Psoas muscle (tissue), 8 donors: ENCODE data around the gene PKHD1. TPM values are rescaled to one million over a fixed set of nuclear protein-coding genes. Genes with fewer than 3 reads are reported as not detected.

Experiments
- ATAC-seq, 4 donors: fragments of 200-7000 bp; cut with Tn5 transposase; one replicate each; pipeline ENCODE4 v1.9.1; 2020; ENCODE audit warnings: moderate library complexity in 3 of 4, mild to moderate bottlenecking in 2 of 4
- DNase-seq, 2 donors: peaks; one replicate each; pipeline ENCODE4 v3.0.0-alpha.2; 2020
- H3K27ac ChIP-seq: fragments of 200-600 bp; one replicate; pipeline ENCODE4 v1.8.0; 2022
- H3K27me3 ChIP-seq, 3 donors: fragments of 200-600 bp in 1 of 3; one replicate each; pipeline versions ENCODE4 v1.6.1 to v1.8.0; 2013 to 2022; ENCODE audit warnings: low read length in 2 of 3, mild to moderate bottlenecking in 2 of 3, moderate library complexity in 1 of 3; ENCODE audit not compliant: insufficient read depth in 3 of 3
- H3K36me3 ChIP-seq, 2 donors: fragments of 200-600 bp in 1 of 2; one replicate each; pipeline versions ENCODE4 v1.6.1 to v1.8.0; 2013 to 2022; ENCODE audit warnings: low read depth in 1 of 2, mild to moderate bottlenecking in 1 of 2, moderate library complexity in 1 of 2; ENCODE audit not compliant: insufficient read depth in 1 of 2
- H3K4me1 ChIP-seq: fragments of 200-600 bp; one replicate; pipeline ENCODE4 v1.8.0; 2022
- H3K4me3 ChIP-seq: fragments of 200-600 bp; one replicate; pipeline ENCODE4 v1.8.0; 2022; ENCODE audit warnings: mild to moderate bottlenecking
- H3K9me3 ChIP-seq: fragments of 200-600 bp; one replicate; pipeline ENCODE4 v1.8.0; 2022
- WGBS, 3 donors: extraction: QIAGEN DNeasy Blood & Tissue Kit; methylation state at CpG; one replicate each; pipeline versions ENCODE4 v1.1.6 to v1.1.7; 2013; 5-methylcytosine and 5-hydroxymethylcytosine counted together
- intact Hi-C, 2 donors: fragments of 100-400 bp; cut with DNase I; formaldehyde crosslinking; loops; one replicate each; pipeline versions ENCODE4 v1.11.0 to v1.14.2; 2022
- polyA plus RNA-seq, 3 donors: library from polyadenylated mRNA; stranded (reverse); fragments of 200-250 nt; gene quantifications; one replicate each; pipeline ENCODE4 v1.2.3, GENCODE V29; 2013
- total RNA-seq, 4 donors: library from RNA; stranded (reverse); fragmentation: NEBNext Ultra II Directional in 2 of 4; extraction: Animal tissue kit (Norgen Biotek cat#: 25700) in 2 of 4; gene quantifications; one replicate each; pipeline versions ENCODE4 v1.2.1 to v1.2.4, GENCODE V29; 2021 to 2023
- TF ChIP-seq, protein P1 (sequence below): fragments of 200-600 bp; IDR thresholded peaks from one replicate; pipeline ENCODE4 v1.8.0; 2022; ENCODE audit warnings: antibody characterized with exemption
- donor health status: healthy with polysubstance abuse.
- donor health status: DM: no; HTN: no; CAD: no; lungs with moderate emphysema.
- donor health status: Bipolar disorder and iron deficiency.
- donor health status: healthy.
- donor health status: DM: yes; HTN: yes; CAD: no.
- donor health status: DM: no; HTN: no; CAD: no.
- donor health status: DM: no; HTN: no; CAD: no.
- donor health status: DM: yes; HTN: yes; CAD: no.

Gene PKHD1
- total and polyA plus RNA-seq, 7 donors = under 0.01 to 0.11 (median 0.02) TPM; not detected in 2

DNA sequence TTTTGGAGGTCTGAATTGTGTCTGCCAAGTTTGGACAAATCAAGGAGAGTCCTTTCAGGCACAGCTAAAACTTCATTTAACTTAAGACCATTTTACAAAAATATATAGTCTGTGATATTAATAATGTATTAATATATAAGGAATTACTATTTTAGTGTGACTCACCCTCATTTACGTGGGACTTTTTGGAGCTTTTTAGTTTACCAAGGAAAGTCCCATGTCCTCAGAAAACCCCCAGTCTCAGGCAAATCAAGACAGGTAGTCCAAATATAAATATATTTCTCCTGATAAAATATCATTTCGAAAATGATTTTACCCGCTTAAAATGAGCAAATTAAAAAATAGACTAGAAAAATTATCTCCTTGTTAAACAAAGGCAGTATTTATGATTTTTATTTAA, 479.0 kb downstream of the PKHD1 start:
- Histone ChIP-seq H3K4me3 (no peak overlapping the region), H3K4me1 (no peaks in the 10 kb centered on the region), H3K9me3 (no peaks in the 10 kb centered on the region), H3K36me3 (no peaks in the 10 kb centered on the region), H3K27ac (no peak overlapping the region), H3K27me3 (peaks cover 0 to 6% (median 0%) of the 10 kb centered on the region in 3 donors)
- intact Hi-C loops = no loop called here
- ATAC-seq (no peak), DNase-seq (no peak)
- TF ChIP-seq, protein P1, sequence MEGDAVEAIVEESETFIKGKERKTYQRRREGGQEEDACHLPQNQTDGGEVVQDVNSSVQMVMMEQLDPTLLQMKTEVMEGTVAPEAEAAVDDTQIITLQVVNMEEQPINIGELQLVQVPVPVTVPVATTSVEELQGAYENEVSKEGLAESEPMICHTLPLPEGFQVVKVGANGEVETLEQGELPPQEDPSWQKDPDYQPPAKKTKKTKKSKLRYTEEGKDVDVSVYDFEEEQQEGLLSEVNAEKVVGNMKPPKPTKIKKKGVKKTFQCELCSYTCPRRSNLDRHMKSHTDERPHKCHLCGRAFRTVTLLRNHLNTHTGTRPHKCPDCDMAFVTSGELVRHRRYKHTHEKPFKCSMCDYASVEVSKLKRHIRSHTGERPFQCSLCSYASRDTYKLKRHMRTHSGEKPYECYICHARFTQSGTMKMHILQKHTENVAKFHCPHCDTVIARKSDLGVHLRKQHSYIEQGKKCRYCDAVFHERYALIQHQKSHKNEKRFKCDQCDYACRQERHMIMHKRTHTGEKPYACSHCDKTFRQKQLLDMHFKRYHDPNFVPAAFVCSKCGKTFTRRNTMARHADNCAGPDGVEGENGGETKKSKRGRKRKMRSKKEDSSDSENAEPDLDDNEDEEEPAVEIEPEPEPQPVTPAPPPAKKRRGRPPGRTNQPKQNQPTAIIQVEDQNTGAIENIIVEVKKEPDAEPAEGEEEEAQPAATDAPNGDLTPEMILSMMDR = no peak
- 88 to 91% (median 89%) methylated on average over 3 of the region's 3 CpGs for WGBS, 3 donors

DNA sequence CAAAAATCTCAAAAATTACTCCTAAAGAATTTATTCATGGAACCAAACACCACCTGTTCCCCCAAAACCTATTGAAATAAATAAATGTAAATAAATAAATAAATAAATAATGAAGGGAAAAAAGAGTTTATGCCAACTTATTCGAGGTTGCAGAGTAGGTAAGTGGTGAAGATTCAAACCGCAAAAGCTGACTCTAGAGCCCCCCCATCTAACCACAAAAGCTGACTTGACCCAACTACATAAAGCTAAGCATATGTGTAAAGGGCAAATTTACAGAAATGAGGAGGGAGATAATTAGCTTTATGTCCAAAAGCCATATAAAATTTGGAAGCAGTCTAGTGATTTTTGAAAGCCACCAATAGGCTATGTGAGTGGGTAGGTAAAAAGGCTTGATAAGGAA, 486.9 kb downstream of the PKHD1 start:
- intact Hi-C loops = no loop called here
- no peaks in the 10 kb centered on the region for H3K36me3 ChIP-seq
- H3K27ac ChIP-seq = no peak overlapping the region
- TF ChIP-seq, protein P1 = no peak
- no peak overlapping the region for H3K4me3 ChIP-seq
- DNase-seq = no peak
- no peak for ATAC-seq
- no peaks in the 10 kb centered on the region for H3K4me1 ChIP-seq
- peaks cover 0 to 2% (median 0%) of the 10 kb centered on the region in 3 donors for H3K27me3 ChIP-seq
- WGBS, 3 donors = 86 to 97% (median 93%) methylated on average over 2 of the region's 2 CpGs
- H3K9me3 ChIP-seq = no peaks in the 10 kb centered on the region

DNA sequence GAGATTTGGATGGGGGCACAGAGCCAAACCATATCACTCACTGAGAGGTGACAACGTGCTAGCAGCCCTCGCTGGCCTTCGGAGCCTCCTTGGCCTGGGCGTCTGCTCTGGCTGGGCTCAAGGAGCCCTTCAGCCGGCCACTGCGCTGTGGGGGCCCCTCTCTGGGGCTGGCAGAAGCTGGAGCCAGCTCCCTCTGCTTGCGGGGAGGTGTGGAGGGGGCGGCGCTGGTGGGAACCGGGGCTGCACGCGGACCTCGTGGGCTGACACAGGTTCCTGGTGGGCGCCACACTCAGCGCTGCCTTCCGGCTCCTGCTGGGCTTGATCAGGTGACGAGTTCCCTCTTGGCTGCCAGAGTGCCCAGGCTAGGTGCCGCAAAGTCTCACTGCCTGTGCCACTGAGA, 489.2 kb downstream of the PKHD1 start:
- Histone ChIP-seq H3K36me3 (no peaks in the 10 kb centered on the region), H3K4me3 (no peak overlapping the region), H3K27me3 (no peaks in the 10 kb centered on the region), H3K27ac (no peak overlapping the region), H3K4me1 (no peaks in the 10 kb centered on the region), H3K9me3 (no peaks in the 10 kb centered on the region)
- intact Hi-C loops = no loop called here
- no peak for DNase-seq
- TF ChIP-seq, protein P1 = no peak
- 85 to 93% (median 90%) methylated on average over 18 of the region's 18 CpGs for WGBS, 3 donors
- no peak for ATAC-seq

DNA sequence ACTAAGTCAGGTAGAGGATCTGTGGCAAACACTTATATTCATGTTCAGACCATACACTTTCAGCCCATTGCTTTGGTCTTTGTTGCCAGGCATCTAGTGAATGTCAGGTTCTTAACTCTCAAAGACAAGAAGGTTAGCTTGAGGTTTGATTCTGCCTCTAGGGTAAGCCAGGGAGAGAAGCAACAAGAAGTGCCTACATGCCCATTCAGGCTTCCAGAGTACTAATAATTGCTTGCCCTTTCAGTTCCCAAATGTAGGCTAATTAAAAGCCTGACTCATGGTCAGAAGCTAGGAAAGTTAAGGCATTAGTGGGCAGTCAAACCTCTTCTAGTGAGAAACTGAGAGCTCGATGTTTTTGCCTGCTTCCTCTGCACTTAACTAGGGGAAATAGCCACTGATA, 492.4 kb downstream of the PKHD1 start:
- intact Hi-C loops = no loop called here
- Histone ChIP-seq H3K27ac (no peak overlapping the region), H3K27me3 (no peaks in the 10 kb centered on the region), H3K4me1 (no peaks in the 10 kb centered on the region), H3K9me3 (no peaks in the 10 kb centered on the region), H3K36me3 (no peaks in the 10 kb centered on the region), H3K4me3 (no peak overlapping the region)
- ATAC-seq = no peak
- 48 to 68% (median 65%) methylated on average over 1 of the region's 1 CpG for WGBS, 3 donors
- TF ChIP-seq, protein P1 = no peak
- DNase-seq = no peak

DNA sequence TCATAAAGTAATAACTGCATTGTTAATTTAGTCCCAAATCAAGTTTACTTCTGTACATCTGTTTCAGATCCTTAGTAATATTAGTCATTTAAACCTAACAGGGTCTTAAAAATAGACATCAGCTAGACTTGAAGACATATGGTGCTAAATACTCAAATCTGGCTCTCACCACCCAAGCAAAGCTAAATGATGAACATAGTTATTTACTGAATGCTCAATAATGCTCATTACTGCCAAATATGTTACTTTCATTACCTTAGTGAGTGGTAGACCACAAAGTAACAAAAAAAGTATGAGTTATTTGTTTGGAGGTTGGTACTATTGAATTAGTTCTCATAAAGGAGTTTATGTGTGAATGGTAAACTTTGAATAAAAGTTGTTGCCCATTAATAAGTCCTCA, 502.1 kb downstream of the PKHD1 start:
- no peak overlapping the region for H3K27ac ChIP-seq
- ATAC-seq (no peak), DNase-seq (no peak)
- no peaks in the 10 kb centered on the region for H3K36me3 ChIP-seq
- H3K4me3 ChIP-seq = no peak overlapping the region
- no peaks in the 10 kb centered on the region for H3K27me3 ChIP-seq
- intact Hi-C loops = no loop called here
- no peaks in the 10 kb centered on the region for H3K4me1 ChIP-seq
- no peaks in the 10 kb centered on the region for H3K9me3 ChIP-seq
- TF ChIP-seq, protein P1 = no peak
